ENCODE results near the gene HCN3. TPM values are rescaled to one million over a fixed set of nuclear protein-coding genes. Genes with fewer than 3 reads are reported as not detected.

HCN3 gene
- total and polyA plus RNA-seq, 2 of the 13 experiments (the other 11 are each of a cell fraction or from before 2014, with no cell fraction given) = 2.4 to 10.2 TPM

DNA sequence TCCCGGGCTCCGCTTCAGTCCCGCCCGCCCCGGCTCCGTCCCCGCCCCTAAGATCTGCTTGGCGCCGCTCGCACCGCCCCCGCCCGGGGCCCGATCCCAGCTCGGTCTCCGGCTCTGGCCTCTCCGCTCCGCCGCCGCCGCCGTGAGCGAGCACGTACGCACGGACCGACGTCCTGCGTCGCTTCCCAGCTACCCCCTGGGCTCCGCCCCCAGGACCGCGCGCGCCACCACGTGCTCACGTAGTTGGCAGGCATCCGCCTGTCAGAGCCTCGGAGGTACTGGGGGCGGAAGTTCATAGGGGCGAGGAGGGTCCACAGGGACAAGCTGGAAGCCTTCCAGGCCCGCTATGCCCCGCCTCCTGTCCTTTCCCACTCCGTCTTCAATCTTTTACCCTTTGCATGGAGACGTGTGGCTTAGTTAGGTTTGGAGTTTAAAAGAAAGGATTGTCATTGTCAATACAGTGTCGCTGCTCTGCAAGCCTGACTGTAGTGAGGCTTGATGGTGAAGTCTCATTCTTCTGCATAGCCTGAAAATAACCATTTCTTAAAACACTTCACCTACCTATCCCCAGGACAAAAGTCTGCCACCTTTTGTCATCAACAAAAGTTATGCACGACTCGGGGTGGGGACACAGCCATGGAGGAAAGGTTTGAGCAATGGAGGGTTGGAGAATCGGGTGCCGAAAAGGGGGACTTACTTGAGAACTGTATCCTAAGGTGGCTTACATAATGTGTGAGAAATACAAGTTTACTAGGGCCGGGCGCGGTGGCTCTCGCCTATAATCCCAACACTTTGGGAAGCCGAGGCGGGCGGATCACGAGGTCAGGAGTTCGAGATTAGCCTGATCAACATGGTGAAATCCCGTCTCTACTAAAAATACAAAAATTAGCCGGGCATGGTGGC, 3.7 kb upstream of the HCN3 start, which contains the start of gene CLK2 (continued):
- TF ChIP-seq, protein P1, sequence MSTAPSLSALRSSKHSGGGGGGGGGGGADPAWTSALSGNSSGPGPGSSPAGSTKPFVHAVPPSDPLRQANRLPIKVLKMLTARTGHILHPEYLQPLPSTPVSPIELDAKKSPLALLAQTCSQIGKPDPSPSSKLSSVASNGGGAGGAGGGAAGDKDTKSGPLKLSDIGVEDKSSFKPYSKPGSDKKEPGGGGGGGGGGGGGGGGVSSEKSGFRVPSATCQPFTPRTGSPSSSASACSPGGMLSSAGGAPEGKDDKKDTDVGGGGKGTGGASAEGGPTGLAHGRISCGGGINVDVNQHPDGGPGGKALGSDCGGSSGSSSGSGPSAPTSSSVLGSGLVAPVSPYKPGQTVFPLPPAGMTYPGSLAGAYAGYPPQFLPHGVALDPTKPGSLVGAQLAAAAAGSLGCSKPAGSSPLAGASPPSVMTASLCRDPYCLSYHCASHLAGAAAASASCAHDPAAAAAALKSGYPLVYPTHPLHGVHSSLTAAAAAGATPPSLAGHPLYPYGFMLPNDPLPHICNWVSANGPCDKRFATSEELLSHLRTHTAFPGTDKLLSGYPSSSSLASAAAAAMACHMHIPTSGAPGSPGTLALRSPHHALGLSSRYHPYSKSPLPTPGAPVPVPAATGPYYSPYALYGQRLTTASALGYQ (CRISPR knock-in tag; IDR thresholded peaks at IDR 0.05) = 0 out of 2 replicates have a peak, but pooled peaks have one; percentile 12
- TF ChIP-seq, protein P2, sequence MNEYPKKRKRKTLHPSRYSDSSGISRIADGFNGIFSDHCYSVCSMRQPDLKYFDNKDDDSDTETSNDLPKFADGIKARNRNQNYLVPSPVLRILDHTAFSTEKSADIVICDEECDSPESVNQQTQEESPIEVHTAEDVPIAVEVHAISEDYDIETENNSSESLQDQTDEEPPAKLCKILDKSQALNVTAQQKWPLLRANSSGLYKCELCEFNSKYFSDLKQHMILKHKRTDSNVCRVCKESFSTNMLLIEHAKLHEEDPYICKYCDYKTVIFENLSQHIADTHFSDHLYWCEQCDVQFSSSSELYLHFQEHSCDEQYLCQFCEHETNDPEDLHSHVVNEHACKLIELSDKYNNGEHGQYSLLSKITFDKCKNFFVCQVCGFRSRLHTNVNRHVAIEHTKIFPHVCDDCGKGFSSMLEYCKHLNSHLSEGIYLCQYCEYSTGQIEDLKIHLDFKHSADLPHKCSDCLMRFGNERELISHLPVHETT (CRISPR knock-in tag; conservative IDR thresholded peaks at IDR 0.05) = peak; percentile 92
- TF ChIP-seq, protein P3, sequence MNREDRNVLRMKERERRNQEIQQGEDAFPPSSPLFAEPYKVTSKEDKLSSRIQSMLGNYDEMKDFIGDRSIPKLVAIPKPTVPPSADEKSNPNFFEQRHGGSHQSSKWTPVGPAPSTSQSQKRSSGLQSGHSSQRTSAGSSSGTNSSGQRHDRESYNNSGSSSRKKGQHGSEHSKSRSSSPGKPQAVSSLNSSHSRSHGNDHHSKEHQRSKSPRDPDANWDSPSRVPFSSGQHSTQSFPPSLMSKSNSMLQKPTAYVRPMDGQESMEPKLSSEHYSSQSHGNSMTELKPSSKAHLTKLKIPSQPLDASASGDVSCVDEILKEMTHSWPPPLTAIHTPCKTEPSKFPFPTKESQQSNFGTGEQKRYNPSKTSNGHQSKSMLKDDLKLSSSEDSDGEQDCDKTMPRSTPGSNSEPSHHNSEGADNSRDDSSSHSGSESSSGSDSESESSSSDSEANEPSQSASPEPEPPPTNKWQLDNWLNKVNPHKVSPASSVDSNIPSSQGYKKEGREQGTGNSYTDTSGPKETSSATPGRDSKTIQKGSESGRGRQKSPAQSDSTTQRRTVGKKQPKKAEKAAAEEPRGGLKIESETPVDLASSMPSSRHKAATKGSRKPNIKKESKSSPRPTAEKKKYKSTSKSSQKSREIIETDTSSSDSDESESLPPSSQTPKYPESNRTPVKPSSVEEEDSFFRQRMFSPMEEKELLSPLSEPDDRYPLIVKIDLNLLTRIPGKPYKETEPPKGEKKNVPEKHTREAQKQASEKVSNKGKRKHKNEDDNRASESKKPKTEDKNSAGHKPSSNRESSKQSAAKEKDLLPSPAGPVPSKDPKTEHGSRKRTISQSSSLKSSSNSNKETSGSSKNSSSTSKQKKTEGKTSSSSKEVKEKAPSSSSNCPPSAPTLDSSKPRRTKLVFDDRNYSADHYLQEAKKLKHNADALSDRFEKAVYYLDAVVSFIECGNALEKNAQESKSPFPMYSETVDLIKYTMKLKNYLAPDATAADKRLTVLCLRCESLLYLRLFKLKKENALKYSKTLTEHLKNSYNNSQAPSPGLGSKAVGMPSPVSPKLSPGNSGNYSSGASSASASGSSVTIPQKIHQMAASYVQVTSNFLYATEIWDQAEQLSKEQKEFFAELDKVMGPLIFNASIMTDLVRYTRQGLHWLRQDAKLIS (CRISPR knock-in tag; IDR thresholded peaks at IDR 0.05) = no peak
- TF ChIP-seq, protein P4, sequence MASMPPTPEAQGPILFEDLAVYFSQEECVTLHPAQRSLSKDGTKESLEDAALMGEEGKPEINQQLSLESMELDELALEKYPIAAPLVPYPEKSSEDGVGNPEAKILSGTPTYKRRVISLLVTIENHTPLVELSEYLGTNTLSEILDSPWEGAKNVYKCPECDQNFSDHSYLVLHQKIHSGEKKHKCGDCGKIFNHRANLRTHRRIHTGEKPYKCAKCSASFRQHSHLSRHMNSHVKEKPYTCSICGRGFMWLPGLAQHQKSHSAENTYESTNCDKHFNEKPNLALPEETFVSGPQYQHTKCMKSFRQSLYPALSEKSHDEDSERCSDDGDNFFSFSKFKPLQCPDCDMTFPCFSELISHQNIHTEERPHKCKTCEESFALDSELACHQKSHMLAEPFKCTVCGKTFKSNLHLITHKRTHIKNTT (CRISPR knock-in tag; IDR thresholded peaks at IDR 0.05) = no peak
- TF ChIP-seq ESRRA (CRISPR knock-in tag; IDR thresholded peaks at IDR 0.05; ENCODE audit: low read depth) (no peak), PCBP2 (optimal IDR thresholded peaks at IDR 0.05; ENCODE audit: low read depth, low read length, poor library complexity, severe bottlenecking) (no peak), JUNB (CRISPR knock-in tag; IDR thresholded peaks at IDR 0.05; ENCODE audit: borderline replicate concordance) (no peak), TEAD2 (CRISPR knock-in tag; IDR thresholded peaks at IDR 0.05) (no peak)
- TF ChIP-seq, protein P5, sequence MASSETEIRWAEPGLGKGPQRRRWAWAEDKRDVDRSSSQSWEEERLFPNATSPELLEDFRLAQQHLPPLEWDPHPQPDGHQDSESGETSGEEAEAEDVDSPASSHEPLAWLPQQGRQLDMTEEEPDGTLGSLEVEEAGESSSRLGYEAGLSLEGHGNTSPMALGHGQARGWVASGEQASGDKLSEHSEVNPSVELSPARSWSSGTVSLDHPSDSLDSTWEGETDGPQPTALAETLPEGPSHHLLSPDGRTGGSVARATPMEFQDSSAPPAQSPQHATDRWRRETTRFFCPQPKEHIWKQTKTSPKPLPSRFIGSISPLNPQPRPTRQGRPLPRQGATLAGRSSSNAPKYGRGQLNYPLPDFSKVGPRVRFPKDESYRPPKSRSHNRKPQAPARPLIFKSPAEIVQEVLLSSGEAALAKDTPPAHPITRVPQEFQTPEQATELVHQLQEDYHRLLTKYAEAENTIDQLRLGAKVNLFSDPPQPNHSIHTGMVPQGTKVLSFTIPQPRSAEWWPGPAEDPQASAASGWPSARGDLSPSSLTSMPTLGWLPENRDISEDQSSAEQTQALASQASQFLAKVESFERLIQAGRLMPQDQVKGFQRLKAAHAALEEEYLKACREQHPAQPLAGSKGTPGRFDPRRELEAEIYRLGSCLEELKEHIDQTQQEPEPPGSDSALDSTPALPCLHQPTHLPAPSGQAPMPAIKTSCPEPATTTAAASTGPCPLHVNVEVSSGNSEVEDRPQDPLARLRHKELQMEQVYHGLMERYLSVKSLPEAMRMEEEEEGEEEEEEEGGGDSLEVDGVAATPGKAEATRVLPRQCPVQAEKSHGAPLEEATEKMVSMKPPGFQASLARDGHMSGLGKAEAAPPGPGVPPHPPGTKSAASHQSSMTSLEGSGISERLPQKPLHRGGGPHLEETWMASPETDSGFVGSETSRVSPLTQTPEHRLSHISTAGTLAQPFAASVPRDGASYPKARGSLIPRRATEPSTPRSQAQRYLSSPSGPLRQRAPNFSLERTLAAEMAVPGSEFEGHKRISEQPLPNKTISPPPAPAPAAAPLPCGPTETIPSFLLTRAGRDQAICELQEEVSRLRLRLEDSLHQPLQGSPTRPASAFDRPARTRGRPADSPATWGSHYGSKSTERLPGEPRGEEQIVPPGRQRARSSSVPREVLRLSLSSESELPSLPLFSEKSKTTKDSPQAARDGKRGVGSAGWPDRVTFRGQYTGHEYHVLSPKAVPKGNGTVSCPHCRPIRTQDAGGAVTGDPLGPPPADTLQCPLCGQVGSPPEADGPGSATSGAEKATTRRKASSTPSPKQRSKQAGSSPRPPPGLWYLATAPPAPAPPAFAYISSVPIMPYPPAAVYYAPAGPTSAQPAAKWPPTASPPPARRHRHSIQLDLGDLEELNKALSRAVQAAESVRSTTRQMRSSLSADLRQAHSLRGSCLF (CRISPR knock-in tag; IDR thresholded peaks at IDR 0.05; ENCODE audit: borderline replicate concordance) = no peak
- TF ChIP-seq, protein P6, sequence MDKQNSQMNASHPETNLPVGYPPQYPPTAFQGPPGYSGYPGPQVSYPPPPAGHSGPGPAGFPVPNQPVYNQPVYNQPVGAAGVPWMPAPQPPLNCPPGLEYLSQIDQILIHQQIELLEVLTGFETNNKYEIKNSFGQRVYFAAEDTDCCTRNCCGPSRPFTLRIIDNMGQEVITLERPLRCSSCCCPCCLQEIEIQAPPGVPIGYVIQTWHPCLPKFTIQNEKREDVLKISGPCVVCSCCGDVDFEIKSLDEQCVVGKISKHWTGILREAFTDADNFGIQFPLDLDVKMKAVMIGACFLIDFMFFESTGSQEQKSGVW (CRISPR knock-in tag; IDR thresholded peaks at IDR 0.05; ENCODE audit: borderline replicate concordance) = no peak
- TF ChIP-seq, protein P7, sequence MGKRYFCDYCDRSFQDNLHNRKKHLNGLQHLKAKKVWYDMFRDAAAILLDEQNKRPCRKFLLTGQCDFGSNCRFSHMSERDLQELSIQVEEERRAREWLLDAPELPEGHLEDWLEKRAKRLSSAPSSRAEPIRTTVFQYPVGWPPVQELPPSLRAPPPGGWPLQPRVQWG (CRISPR knock-in tag; IDR thresholded peaks at IDR 0.05; ENCODE audit: borderline replicate concordance, low read depth) = no peak
